Upper lobe of left lung (tissue), 4 donors: ENCODE results near the gene FAM53A.
"Not testable (repeated sequence)": the region's sequence is repeated elsewhere in the genome, so short reads cannot be mapped to it uniquely, and the experiment has no call there.

ENCODE experiments used
- EP300 ChIP-seq, 4 donors: sonication (generic); formaldehyde crosslinking; IDR thresholded peaks; one replicate each; pipeline ENCODE4 v1.5.1; 2017; ENCODE audit warnings: antibody characterized with exemption in 4 of 4, control low read depth in 2 of 4
- POLR2A ChIP-seq, 4 donors: fragments of 450-650 bp; IDR thresholded peaks; one replicate each; pipeline ENCODE4 v1.5.1; 2016 to 2017; ENCODE audit warnings: antibody characterized with exemption in 4 of 4, mild to moderate bottlenecking in 2 of 4
- TF ChIP-seq, protein P1 (sequence below), 6 experiments: fragments of 450-650 bp in 4 of 6; fragments of 200-600 bp in 2 of 6; sonication (generic) in 2 of 6; IDR thresholded peaks; one replicate each; pipeline ENCODE4 v1.5.1; 2016 to 2019; ENCODE audit warnings: antibody characterized with exemption in 6 of 6

GRCh38 chr4:1671011-1671410 is 13.1 kb downstream of the FAM53A start:
- TF ChIP-seq, protein P1, sequence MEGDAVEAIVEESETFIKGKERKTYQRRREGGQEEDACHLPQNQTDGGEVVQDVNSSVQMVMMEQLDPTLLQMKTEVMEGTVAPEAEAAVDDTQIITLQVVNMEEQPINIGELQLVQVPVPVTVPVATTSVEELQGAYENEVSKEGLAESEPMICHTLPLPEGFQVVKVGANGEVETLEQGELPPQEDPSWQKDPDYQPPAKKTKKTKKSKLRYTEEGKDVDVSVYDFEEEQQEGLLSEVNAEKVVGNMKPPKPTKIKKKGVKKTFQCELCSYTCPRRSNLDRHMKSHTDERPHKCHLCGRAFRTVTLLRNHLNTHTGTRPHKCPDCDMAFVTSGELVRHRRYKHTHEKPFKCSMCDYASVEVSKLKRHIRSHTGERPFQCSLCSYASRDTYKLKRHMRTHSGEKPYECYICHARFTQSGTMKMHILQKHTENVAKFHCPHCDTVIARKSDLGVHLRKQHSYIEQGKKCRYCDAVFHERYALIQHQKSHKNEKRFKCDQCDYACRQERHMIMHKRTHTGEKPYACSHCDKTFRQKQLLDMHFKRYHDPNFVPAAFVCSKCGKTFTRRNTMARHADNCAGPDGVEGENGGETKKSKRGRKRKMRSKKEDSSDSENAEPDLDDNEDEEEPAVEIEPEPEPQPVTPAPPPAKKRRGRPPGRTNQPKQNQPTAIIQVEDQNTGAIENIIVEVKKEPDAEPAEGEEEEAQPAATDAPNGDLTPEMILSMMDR (IDR thresholded peaks at IDR 0.05): not testable (repeated sequence)
- not testable (repeated sequence) for TF ChIP-seq POLR2A, EP300 (IDR thresholded peaks at IDR 0.05)
